Stimulated activated CD8-positive, alpha-beta memory T cell treated with anti-CD3 and anti-CD28 coated beads, Interleukin-12 subunit alpha, Interleukin-12 subunit beta, amount 100 ng/mL, for 1 hour (primary cell): ENCODE measurements around the gene BRAT1.

Experiments used
- DNase-seq: peaks from one replicate; pipeline ENCODE4 v3.0.0-alpha.2; 2020; ENCODE audit warnings: low read depth

Gene BRAT1

GRCh38 chr7:2495418-2496299 is 59.7 kb downstream of the BRAT1 start:
- DNase-seq, result no peak

GRCh38 chr7:2494191-2495130 is 60.9 kb downstream of the BRAT1 start:
- no peak for DNase-seq

GRCh38 chr7:2493205-2494164 is 61.8 kb downstream of the BRAT1 start:
- DNase-seq, result no peak

- DNase-seq, result no peak
Observed at GRCh38 chr7:2492038-2492437, 63.3 kb downstream of the BRAT1 start.

GRCh38 chr7:2490181-2490651 is 65.1 kb downstream of the BRAT1 start:
- DNase-seq, result no peak

- no peak for DNase-seq
Observed at GRCh38 chr7:2488681-2489080, 66.6 kb downstream of the BRAT1 start.

GRCh38 chr7:2488272-2488645 is 67.1 kb downstream of the BRAT1 start:
- no peak for DNase-seq
